ENCODE results near the gene NCAPD3. TPM values are rescaled to one million over a fixed set of nuclear protein-coding genes. Genes with fewer than 3 reads are reported as not detected.

Gene NCAPD3
- total and polyA plus RNA-seq, 9 of the 15 experiments (the other 6 are each of a cell fraction or from before 2014, with no cell fraction given) = 23.6 to 80.6 (median 58.6) TPM

DNA sequence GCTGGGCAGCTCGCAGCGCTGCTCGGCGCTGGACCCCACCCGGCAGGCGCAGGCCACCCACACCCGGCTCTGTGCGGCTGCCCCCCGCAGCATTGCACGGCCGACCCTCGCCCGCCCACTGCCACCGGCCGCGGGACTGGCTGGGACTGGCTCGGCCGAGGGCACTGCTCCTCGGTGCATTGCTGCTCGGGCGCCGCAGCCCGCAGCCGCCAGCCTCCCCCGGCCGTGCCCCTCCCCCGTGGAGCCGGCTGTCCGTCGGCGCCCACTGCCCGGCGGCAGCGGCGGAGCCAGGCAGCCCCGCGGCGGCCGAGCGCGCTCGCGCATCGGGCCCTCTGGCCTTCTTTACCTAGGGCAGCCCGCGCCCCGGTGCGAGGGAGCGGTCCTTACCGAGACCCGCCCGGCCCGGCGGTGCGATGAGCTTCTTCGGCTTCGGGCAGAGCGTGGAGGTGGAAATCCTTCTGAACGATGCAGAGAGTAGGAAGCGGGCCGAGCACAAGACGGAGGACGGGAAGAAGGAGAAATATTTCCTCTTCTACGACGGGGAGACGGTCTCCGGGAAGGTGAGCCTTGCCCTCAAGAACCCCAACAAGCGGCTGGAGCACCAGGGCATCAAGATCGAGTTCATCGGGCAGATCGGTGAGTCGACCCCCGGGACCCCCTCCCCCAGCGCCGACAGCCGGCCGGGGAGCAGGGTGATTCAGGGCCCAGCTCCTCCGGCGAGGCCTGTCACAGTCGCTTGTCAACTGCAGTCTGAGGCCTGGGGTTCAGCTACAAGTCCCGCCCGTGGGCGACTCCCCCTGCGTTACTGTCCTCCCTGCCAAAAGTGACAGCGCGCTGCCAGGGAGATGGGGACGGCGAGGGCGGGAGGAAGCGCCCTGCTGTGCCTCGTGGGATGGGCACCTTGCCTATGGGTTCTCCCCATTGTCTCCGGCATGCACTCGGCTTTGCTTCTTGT is 1.2 kb upstream of the NCAPD3 start (continued):
- TF ChIP-seq, protein P1, sequence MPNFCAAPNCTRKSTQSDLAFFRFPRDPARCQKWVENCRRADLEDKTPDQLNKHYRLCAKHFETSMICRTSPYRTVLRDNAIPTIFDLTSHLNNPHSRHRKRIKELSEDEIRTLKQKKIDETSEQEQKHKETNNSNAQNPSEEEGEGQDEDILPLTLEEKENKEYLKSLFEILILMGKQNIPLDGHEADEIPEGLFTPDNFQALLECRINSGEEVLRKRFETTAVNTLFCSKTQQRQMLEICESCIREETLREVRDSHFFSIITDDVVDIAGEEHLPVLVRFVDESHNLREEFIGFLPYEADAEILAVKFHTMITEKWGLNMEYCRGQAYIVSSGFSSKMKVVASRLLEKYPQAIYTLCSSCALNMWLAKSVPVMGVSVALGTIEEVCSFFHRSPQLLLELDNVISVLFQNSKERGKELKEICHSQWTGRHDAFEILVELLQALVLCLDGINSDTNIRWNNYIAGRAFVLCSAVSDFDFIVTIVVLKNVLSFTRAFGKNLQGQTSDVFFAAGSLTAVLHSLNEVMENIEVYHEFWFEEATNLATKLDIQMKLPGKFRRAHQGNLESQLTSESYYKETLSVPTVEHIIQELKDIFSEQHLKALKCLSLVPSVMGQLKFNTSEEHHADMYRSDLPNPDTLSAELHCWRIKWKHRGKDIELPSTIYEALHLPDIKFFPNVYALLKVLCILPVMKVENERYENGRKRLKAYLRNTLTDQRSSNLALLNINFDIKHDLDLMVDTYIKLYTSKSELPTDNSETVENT (CRISPR knock-in tag; IDR thresholded peaks at IDR 0.05) = no peak
- TF ChIP-seq, protein P2, sequence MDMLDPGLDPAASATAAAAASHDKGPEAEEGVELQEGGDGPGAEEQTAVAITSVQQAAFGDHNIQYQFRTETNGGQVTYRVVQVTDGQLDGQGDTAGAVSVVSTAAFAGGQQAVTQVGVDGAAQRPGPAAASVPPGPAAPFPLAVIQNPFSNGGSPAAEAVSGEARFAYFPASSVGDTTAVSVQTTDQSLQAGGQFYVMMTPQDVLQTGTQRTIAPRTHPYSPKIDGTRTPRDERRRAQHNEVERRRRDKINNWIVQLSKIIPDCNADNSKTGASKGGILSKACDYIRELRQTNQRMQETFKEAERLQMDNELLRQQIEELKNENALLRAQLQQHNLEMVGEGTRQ (CRISPR knock-in tag; IDR thresholded peaks at IDR 0.05) = no peak
- TF ChIP-seq, protein P3, sequence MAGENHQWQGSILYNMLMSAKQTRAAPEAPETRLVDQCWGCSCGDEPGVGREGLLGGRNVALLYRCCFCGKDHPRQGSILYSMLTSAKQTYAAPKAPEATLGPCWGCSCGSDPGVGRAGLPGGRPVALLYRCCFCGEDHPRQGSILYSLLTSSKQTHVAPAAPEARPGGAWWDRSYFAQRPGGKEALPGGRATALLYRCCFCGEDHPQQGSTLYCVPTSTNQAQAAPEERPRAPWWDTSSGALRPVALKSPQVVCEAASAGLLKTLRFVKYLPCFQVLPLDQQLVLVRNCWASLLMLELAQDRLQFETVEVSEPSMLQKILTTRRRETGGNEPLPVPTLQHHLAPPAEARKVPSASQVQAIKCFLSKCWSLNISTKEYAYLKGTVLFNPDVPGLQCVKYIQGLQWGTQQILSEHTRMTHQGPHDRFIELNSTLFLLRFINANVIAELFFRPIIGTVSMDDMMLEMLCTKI (IDR thresholded peaks at IDR 0.05; ENCODE audit: partially characterized antibody) = no peak
- TF ChIP-seq JUN (IDR thresholded peaks at IDR 0.05; ENCODE audit: borderline replicate concordance, low read depth, low read length) (no peak), JUN (CRISPR knock-in tag; IDR thresholded peaks at IDR 0.05; ENCODE audit: borderline replicate concordance) (no peak), PHF20 (IDR thresholded peaks at IDR 0.05; ENCODE audit: partially characterized antibody) (no peak), TBP (optimal IDR thresholded peaks at IDR 0.05; ENCODE audit: low read depth, low read length) (no peak), MED1 (CRISPR knock-in tag; IDR thresholded peaks at IDR 0.05; ENCODE audit: borderline replicate concordance) (no peak), ZNF263 (CRISPR knock-in tag; IDR thresholded peaks at IDR 0.05; ENCODE audit: borderline replicate concordance) (peak; percentile 59), NCOA2 (IDR thresholded peaks at IDR 0.05; ENCODE audit: partially characterized antibody in 2 of 2) (no peak)
- TF ChIP-seq, protein P4, sequence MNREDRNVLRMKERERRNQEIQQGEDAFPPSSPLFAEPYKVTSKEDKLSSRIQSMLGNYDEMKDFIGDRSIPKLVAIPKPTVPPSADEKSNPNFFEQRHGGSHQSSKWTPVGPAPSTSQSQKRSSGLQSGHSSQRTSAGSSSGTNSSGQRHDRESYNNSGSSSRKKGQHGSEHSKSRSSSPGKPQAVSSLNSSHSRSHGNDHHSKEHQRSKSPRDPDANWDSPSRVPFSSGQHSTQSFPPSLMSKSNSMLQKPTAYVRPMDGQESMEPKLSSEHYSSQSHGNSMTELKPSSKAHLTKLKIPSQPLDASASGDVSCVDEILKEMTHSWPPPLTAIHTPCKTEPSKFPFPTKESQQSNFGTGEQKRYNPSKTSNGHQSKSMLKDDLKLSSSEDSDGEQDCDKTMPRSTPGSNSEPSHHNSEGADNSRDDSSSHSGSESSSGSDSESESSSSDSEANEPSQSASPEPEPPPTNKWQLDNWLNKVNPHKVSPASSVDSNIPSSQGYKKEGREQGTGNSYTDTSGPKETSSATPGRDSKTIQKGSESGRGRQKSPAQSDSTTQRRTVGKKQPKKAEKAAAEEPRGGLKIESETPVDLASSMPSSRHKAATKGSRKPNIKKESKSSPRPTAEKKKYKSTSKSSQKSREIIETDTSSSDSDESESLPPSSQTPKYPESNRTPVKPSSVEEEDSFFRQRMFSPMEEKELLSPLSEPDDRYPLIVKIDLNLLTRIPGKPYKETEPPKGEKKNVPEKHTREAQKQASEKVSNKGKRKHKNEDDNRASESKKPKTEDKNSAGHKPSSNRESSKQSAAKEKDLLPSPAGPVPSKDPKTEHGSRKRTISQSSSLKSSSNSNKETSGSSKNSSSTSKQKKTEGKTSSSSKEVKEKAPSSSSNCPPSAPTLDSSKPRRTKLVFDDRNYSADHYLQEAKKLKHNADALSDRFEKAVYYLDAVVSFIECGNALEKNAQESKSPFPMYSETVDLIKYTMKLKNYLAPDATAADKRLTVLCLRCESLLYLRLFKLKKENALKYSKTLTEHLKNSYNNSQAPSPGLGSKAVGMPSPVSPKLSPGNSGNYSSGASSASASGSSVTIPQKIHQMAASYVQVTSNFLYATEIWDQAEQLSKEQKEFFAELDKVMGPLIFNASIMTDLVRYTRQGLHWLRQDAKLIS (CRISPR knock-in tag; IDR thresholded peaks at IDR 0.05) = no peak
- TF ChIP-seq, protein P5, sequence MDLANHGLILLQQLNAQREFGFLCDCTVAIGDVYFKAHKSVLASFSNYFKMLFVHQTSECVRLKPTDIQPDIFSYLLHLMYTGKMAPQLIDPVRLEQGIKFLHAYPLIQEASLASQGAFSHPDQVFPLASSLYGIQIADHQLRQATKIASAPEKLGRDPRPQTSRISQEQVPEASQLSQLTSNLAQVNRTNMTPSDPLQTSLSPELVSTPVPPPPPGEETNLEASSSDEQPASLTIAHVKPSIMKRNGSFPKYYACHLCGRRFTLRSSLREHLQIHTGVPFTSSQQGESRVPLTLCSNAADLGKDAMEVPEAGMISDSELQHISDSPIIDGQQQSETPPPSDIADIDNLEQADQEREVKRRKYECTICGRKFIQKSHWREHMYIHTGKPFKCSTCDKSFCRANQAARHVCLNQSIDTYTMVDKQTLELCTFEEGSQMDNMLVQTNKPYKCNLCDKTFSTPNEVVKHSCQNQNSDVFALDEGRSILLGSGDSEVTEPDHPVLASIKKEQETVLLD (IDR thresholded peaks at IDR 0.05) = no peak
- TF ChIP-seq, protein P6, sequence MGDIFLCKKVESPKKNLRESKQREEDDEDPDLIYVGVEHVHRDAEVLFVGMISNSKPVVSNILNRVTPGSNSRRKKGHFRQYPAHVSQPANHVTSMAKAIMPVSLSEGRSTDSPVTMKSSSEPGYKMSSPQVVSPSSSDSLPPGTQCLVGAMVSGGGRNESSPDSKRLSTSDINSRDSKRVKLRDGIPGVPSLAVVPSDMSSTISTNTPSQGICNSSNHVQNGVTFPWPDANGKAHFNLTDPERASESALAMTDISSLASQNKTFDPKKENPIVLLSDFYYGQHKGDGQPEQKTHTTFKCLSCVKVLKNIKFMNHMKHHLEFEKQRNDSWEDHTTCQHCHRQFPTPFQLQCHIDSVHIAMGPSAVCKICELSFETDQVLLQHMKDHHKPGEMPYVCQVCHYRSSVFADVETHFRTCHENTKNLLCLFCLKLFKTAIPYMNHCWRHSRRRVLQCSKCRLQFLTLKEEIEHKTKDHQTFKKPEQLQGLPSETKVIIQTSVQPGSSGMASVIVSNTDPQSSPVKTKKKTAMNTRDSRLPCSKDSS (IDR thresholded peaks at IDR 0.05; ENCODE audit: low read depth, partially characterized antibody) = no peak
